Activated naive CD4-positive, alpha-beta T cell treated with anti-CD3 and anti-CD28 coated beads, Interleukin-2, amount 50 U/mL, for 24 hours (primary cell): ENCODE measurements around the gene SYPL2.

ENCODE experiments used
- H3K27ac Mint-ChIP-seq: one replicate; pipeline ENCODE4 v1.8.0; 2021; ENCODE audit warnings: mild to moderate bottlenecking, mixed read lengths
- H3K27me3 Mint-ChIP-seq: one replicate; pipeline ENCODE4 v1.8.0; 2021; ENCODE audit warnings: mixed read lengths
- H3K36me3 Mint-ChIP-seq: one replicate; pipeline ENCODE4 v1.8.0; 2021; ENCODE audit warnings: mixed read lengths
- H3K4me1 Mint-ChIP-seq: one replicate; pipeline ENCODE4 v1.8.0; 2021; ENCODE audit warnings: mixed read lengths
- H3K4me3 Mint-ChIP-seq: one replicate; pipeline ENCODE4 v1.8.0; 2021; ENCODE audit warnings: mild to moderate bottlenecking, mixed read lengths
- H3K9me3 Mint-ChIP-seq: one replicate; pipeline ENCODE4 v1.8.0; 2021; ENCODE audit warnings: mixed read lengths

SYPL2 gene

GRCh38 chr1:109531380-109531779, 65.0 kb downstream of the SYPL2 start:
- Mint-ChIP-seq H3K4me3 (peak overlapping the region; percentile 9), H3K27me3 (no peaks in the 10 kb centered on the region), H3K9me3 (no peaks in the 10 kb centered on the region), H3K36me3 (no peaks in the 10 kb centered on the region), H3K4me1 (peaks cover 34% of the 10 kb centered on the region), H3K27ac (peak overlapping the region; percentile 4)
